A549 (cell line): ENCODE results near the gene CEL. TPM values are rescaled to one million over a fixed set of nuclear protein-coding genes. Genes with fewer than 3 reads are reported as not detected.

Experiments used
- ATAC-seq, 2 experiments: fragments of 200-7000 bp in 1 of 2; fragments of >200 bp in 1 of 2; cut with Nextera tagmentation in 1 of 2; cut with Tn5 transposase in 1 of 2; 3 replicates each; pipeline versions ENCODE4 v1.8.0 to v1.9.1; 2018 to 2020; ENCODE audit warnings: mild to moderate bottlenecking in 1 of 2, moderate library complexity in 1 of 2
- CTCF ChIA-PET: fragments of 300-600 bp; sonication (Branson Sonifier 250); formaldehyde crosslinking; extraction: SDS; loops from one replicate; lab custom pipeline; 2021; ENCODE audit warnings: antibody characterized with exemption, inconsistent platforms; lab: Yijun Ruan, JAX
- POLR2A ChIA-PET: fragments of 350-600 bp; formaldehyde crosslinking; extraction: SDS; loops from one replicate; lab custom pipeline; 2021; ENCODE audit warnings: antibody characterized with exemption, inconsistent platforms; lab: Yijun Ruan, JAX
- DNase-seq, 2 experiments: peaks; one replicate each; pipeline versions ENCODE4 v3.0.0 to v3.0.0-alpha.2; 2011 to 2016; ENCODE audit warnings: low read depth in 1 of 2, low spot score in 1 of 2
- FAIRE-seq: peaks from 2 replicates; lab custom pipeline; 2011; peaks lifted over from hg19 to GRCh38; lab: Jason Lieb, UNC
- H3K27ac ChIP-seq, 2 experiments: fragments of >200 bp; sonication (Bioruptor Twin); formaldehyde crosslinking; 3 replicates each; pipeline ENCODE4 v1.5.1; 2016 to 2017
- H3K4me1 ChIP-seq: fragments of >200 bp; sonication (Bioruptor Twin); formaldehyde crosslinking; 3 replicates; pipeline ENCODE4 v1.6.1; 2016
- H3K4me2 ChIP-seq: fragments of >200 bp; sonication (Bioruptor Twin); formaldehyde crosslinking; 3 replicates; pipeline ENCODE4 v1.6.1; 2016
- H3K4me3 ChIP-seq: fragments of >200 bp; sonication (Bioruptor Twin); formaldehyde crosslinking; 3 replicates; pipeline ENCODE4 v1.5.1; 2016
- H3K9me3 ChIP-seq: fragments of >200 bp; sonication (Bioruptor Twin); formaldehyde crosslinking; 3 replicates; pipeline ENCODE4 v1.6.1; 2016
- CBX2 ChIP-seq: fragments of 200-600 bp; sonication (generic); IDR thresholded peaks from 2 replicates; pipeline ENCODE4 v1.6.1; 2016; ENCODE audit warnings: low read depth, mild to moderate bottlenecking, borderline replicate concordance
- CBX8 ChIP-seq: fragments of 200-600 bp; sonication (generic); IDR thresholded peaks from 2 replicates; pipeline ENCODE4 v1.6.1; 2016
- CEBPB ChIP-seq, 2 experiments: fragments of >200 bp in 1 of 2; sonication (Bioruptor Twin) in 1 of 2; formaldehyde crosslinking in 1 of 2; IDR thresholded peaks; 2 replicates each; pipeline ENCODE4 v1.6.1; 2012 to 2016
- CHD2 ChIP-seq: fragments of 150-350 bp; IDR thresholded peaks from 2 replicates; pipeline ENCODE4 v1.6.1; 2014; ENCODE audit warnings: low read length; ENCODE audit not compliant: partially characterized antibody
- EP300 ChIP-seq, 2 experiments: fragments of >200 bp; sonication (Bioruptor Twin); formaldehyde crosslinking; IDR thresholded peaks; 2 replicates in 1 of 2; 3 replicates in 1 of 2; pipeline ENCODE4 v1.6.1; 2016 to 2017
- FOSB ChIP-seq: fragments of 250-450 bp; sonication (Bioruptor Pico); IDR thresholded peaks from 2 replicates; pipeline ENCODE4 v1.5.0; 2020; ENCODE audit warnings: mild to moderate bottlenecking, moderate library complexity
- FOXS1 ChIP-seq: fragments of 250-450 bp; sonication (Bioruptor Pico); IDR thresholded peaks from 2 replicates; pipeline ENCODE4 v1.5.0; 2020; ENCODE audit warnings: mild to moderate bottlenecking, moderate library complexity
- HOXB13 ChIP-seq: fragments of 250-450 bp; sonication (Bioruptor Pico); IDR thresholded peaks from 2 replicates; pipeline ENCODE4 v1.5.0; 2020; ENCODE audit warnings: low read depth, mild to moderate bottlenecking, moderate library complexity
- JUN ChIP-seq, 2 experiments: fragments of >200 bp; sonication (Bioruptor Twin); formaldehyde crosslinking; IDR thresholded peaks; 2 replicates in 1 of 2; 3 replicates in 1 of 2; pipeline ENCODE4 v1.6.1; 2016 to 2017
- KDM5A ChIP-seq: fragments of 200-600 bp; sonication (generic); IDR thresholded peaks from 2 replicates; pipeline ENCODE4 v1.6.1; 2016; ENCODE audit warnings: antibody characterized with exemption, mild to moderate bottlenecking
- MAFK ChIP-seq: fragments of 450-650 bp; IDR thresholded peaks from 2 replicates; pipeline ENCODE4 v1.6.1; 2014; ENCODE audit not compliant: partially characterized antibody
- NR3C1 ChIP-seq: fragments of >200 bp; sonication (Bioruptor Twin); formaldehyde crosslinking; IDR thresholded peaks from 3 replicates; pipeline ENCODE4 v1.6.1; 2017
- PHF8 ChIP-seq: fragments of 200-600 bp; sonication (generic); IDR thresholded peaks from 2 replicates; pipeline ENCODE4 v1.6.1; 2016; ENCODE audit warnings: low read depth, mild to moderate bottlenecking, antibody characterized with exemption, moderate library complexity, borderline replicate concordance
- POLR2A ChIP-seq: IDR thresholded peaks from 2 replicates; pipeline ENCODE4 v1.6.1; 2012; ENCODE audit warnings: mild to moderate bottlenecking, low read length
- RAD21 ChIP-seq, 2 experiments: fragments of >200 bp in 1 of 2; sonication (Bioruptor Twin) in 1 of 2; formaldehyde crosslinking in 1 of 2; IDR thresholded peaks in 1 of 2; conservative IDR thresholded peaks in 1 of 2; 2 replicates in 1 of 2; 3 replicates in 1 of 2; pipeline ENCODE4 v1.6.1; 2012 to 2018; ENCODE audit warnings: inconsistent platforms in 1 of 2
- SMC3 ChIP-seq: fragments of >200 bp; sonication (Bioruptor Twin); formaldehyde crosslinking; IDR thresholded peaks from 3 replicates; pipeline ENCODE4 v1.6.1; 2018; ENCODE audit warnings: inconsistent platforms
- ZFP36 ChIP-seq: fragments of 450-650 bp; IDR thresholded peaks from 2 replicates; pipeline ENCODE4 v1.6.1; 2014; ENCODE audit warnings: borderline replicate concordance; ENCODE audit not compliant: partially characterized antibody
- WGBS: methylation state at CpG from one replicate; pipeline ENCODE4 v1.1.6; 2017; ENCODE audit errors: missing lambda C conversion rate; 5-methylcytosine and 5-hydroxymethylcytosine counted together
- polyA plus RNA-seq, 4 experiments: library from polyadenylated mRNA; depleted of rRNA in 3 of 4; stranded (reverse); fragments of >200 nt; fragmentation: RNase III in 1 of 4; extraction: RNeasy Plus Mini Kit Qiagen cat#74134 plus additional on column Dnase treatment in 1 of 4; gene quantifications; 2 replicates in 3 of 4; 3 replicates in 1 of 4; pipeline ENCODE4 v1.2.3, GENCODE V29; 2011 to 2017
- TF ChIP-seq, protein P1 (sequence below): IDR thresholded peaks from 2 replicates; pipeline ENCODE4 v1.6.1; 2012
- TF ChIP-seq, protein P2 (sequence below): fragments of >200 bp; sonication (Bioruptor Twin); formaldehyde crosslinking; IDR thresholded peaks from 3 replicates; pipeline ENCODE4 v1.5.1; 2016
- TF ChIP-seq, protein P3 (sequence below): fragments of 250-450 bp; sonication (Bioruptor Pico); IDR thresholded peaks from 2 replicates; pipeline ENCODE4 v1.5.0; 2020; ENCODE audit warnings: low read depth, mild to moderate bottlenecking, moderate library complexity

The CEL gene
- polyA plus RNA-seq, 2 of the 4 experiments (the other 2 are of a cell fraction): 0.23 to 0.68 TPM

DNA sequence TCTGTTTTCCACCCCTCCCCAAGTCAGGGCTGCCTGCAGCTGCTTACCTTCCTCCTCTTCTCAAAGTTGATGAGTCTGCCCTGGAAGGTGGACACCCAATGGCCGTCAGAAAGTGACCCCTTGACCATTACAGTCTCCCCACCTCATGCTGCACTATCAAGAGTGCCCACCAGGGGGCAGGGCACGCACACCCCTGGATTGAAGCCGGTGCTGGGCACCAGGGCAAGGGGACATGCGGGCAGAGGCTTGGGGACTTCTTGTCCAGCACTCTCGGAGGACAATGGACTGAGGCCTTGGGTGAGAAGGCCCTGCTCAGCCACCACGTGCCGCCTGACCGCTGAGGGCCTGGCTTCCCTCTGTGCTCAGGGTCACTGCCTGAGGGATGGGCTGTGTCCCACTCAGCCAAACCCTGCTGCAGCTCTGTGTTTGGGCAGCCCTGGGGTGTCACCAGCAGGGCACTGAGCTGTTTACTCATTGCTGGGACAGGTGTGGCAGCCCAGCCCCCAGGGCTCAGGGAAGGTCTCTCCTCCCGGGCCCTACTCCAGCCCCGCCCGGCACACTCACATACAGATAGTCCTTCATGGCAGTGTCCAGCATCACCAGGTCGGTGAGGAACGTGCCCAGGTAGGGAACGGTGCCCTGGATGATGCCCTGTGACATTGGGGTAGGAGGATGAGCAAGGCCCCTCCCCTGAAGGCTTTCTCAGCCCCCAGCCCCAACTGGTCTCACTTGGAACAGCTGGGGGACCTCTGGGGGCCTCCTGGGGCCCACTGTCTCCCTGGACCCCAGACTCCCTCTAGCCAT is 41.6 kb downstream of the CEL start:
- no peaks in the 10 kb centered on the region for H3K9me3 ChIP-seq
- TF ChIP-seq, protein P1, sequence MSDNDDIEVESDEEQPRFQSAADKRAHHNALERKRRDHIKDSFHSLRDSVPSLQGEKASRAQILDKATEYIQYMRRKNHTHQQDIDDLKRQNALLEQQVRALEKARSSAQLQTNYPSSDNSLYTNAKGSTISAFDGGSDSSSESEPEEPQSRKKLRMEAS: peak; percentile 41; the same call in 1 of the 2 replicates
- TF ChIP-seq CBX8 (no peak), RAD21 (conservative IDR thresholded peaks at IDR 0.05 in 1 of 2, IDR thresholded peaks at IDR 0.05 in 1 of 2) (peak; percentile 95 to 97), SMC3 (peak; percentile 95), MAFK (no peak)
- TF ChIP-seq, protein P2, sequence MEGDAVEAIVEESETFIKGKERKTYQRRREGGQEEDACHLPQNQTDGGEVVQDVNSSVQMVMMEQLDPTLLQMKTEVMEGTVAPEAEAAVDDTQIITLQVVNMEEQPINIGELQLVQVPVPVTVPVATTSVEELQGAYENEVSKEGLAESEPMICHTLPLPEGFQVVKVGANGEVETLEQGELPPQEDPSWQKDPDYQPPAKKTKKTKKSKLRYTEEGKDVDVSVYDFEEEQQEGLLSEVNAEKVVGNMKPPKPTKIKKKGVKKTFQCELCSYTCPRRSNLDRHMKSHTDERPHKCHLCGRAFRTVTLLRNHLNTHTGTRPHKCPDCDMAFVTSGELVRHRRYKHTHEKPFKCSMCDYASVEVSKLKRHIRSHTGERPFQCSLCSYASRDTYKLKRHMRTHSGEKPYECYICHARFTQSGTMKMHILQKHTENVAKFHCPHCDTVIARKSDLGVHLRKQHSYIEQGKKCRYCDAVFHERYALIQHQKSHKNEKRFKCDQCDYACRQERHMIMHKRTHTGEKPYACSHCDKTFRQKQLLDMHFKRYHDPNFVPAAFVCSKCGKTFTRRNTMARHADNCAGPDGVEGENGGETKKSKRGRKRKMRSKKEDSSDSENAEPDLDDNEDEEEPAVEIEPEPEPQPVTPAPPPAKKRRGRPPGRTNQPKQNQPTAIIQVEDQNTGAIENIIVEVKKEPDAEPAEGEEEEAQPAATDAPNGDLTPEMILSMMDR: peak; percentile 96
- peak; percentile 53 to 72 for DNase-seq
- ChIA-PET POLR2A (interaction anchor here (1.0 to 1.3 kb wide), 2 partner anchors 41 to 46 kb away, joined by 4 read pairs; no protein-coding TSS in a partner anchor), CTCF (interaction anchor here (0.7 to 30.3 kb wide), 28 partner anchors 9 to 301 kb away, joined by 3 to 1284 read pairs (median 4); partner anchors contain the start of genes GTF3C5 and RALGDS)
- FAIRE-seq: no peak
- no peak overlapping the region for H3K4me3 ChIP-seq
- H3K4me2 ChIP-seq: 0 out of 3 replicates have a peak overlapping the region, but pooled peaks have one; percentile 8
- ATAC-seq: peak; percentile 72 to 90
- peaks cover 5% of the 10 kb centered on the region; the same call in 1 of the 3 replicates for H3K4me1 ChIP-seq
- 0 out of 6 replicates have a peak overlapping the region, but pooled peaks of 1 of the 2 experiments have one; percentile 8 for H3K27ac ChIP-seq
- WGBS: 50% methylated on average over 9 of the region's 14 CpGs

DNA sequence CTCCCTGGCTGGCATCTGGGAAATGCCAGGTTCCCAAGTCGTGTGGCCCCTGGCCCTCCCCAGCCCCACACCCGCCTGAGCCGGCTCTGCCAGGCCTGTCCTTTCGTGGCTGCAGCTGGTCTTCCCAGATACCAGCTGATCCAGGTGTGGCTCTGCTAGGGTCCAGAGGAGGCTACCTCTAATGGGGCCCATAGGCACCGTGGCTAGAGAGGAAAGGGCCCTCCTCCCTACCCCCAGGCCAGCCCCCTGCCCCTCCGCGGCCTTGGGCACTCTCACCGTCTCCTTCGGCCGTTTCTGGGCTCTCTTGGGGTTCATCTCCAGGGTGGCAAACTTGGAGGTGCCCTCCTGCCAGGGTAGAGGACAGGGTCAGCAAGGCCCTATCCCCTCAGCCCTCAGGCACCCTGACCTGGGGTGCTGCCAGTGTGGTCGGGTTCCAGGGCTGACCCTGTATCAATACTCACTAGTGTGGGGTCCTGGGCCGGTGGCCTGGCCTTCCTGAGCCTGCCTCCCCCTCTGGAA is 42.3 kb downstream of the CEL start:
- peaks cover 5% of the 10 kb centered on the region; the same call in 1 of the 3 replicates for H3K4me1 ChIP-seq
- CTCF ChIA-PET: interaction anchor here (0.7 to 30.3 kb wide), 17 partner anchors 10 to 300 kb away, joined by 3 to 1284 read pairs (median 5); partner anchors contain the start of genes GTF3C5 and RALGDS
- no peak for DNase-seq
- no peak overlapping the region for H3K4me2 ChIP-seq
- no peak for FAIRE-seq
- no peaks in the 10 kb centered on the region for H3K9me3 ChIP-seq
- H3K27ac ChIP-seq: no peak overlapping the region
- TF ChIP-seq POLR2A (no peak), CHD2 (no peak), CEBPB (IDR thresholded peaks at IDR 0.05) (no peak), EP300 (IDR thresholded peaks at IDR 0.05) (no peak), PHF8 (no peak), MAFK (no peak), FOXS1 (CRISPR knock-in tag) (no peak), ZFP36 (no peak), CBX2 (no peak), JUN (IDR thresholded peaks at IDR 0.05) (no peak)
- TF ChIP-seq, protein P3, sequence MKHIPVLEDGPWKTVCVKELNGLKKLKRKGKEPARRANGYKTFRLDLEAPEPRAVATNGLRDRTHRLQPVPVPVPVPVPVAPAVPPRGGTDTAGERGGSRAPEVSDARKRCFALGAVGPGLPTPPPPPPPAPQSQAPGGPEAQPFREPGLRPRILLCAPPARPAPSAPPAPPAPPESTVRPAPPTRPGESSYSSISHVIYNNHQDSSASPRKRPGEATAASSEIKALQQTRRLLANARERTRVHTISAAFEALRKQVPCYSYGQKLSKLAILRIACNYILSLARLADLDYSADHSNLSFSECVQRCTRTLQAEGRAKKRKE: no peak
- H3K4me3 ChIP-seq: no peak overlapping the region
- WGBS: no CpG with 5 or more reads among the region's 12 CpGs
- ATAC-seq: no peak
- POLR2A ChIA-PET: interaction anchor here (1.0 kb wide), 1 partner anchor 40 kb away, joined by 4 read pairs; no protein-coding TSS in a partner anchor

DNA sequence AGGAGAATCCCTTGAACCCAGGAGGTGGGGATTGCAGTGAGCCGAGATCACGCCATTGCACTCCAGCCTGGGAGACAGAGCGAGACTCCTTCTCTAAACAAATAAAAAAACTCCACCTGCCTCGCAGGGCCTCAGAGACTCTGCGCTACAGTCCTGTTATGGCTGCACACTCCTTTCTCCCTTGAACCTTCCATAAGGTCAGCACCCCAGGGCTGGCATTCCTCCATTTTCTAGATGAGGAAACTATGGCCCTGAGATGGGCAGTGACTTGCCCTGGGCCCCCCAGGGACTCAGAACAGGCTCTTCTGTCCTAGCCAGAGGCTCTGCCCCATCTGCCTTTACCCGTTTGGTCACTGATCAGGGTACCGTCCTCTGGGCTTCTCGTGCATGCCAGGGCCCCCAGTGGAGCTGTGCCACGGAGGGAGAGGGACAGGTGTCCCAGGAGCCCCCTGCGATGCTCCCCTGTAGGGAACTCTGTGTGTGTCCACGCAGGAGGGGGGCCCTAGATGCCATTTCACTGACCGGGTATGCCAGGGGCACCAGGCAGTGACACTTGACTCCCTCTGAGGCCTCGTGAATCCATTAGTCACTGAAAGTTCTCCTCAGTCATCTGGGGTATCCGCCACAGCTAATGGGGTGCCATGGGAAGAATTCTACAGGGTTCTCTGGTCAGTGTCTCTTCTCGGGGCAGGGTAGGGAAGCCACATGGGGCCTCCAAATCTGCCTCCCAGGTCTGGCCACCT is 43.1 kb downstream of the CEL start:
- H3K4me1 ChIP-seq: peaks cover 5% of the 10 kb centered on the region; the same call in 1 of the 3 replicates
- TF ChIP-seq CBX2: no peak
- no peak for TF ChIP-seq KDM5A
- no peak for TF ChIP-seq FOSB (CRISPR knock-in tag)
- no peak for TF ChIP-seq HOXB13 (CRISPR knock-in tag)
- TF ChIP-seq NR3C1: no peak
- TF ChIP-seq, protein P1: no peak
- TF ChIP-seq JUN (IDR thresholded peaks at IDR 0.05): no peak
- TF ChIP-seq ZFP36: no peak
- TF ChIP-seq, all 56 proteins: peak for 0
- ATAC-seq: no peak
- ChIA-PET POLR2A (no interaction called here), CTCF (interaction anchor here (1.0 to 30.3 kb wide), 5 partner anchors 10 to 38 kb away, joined by 3 to 1284 read pairs (median 39); no protein-coding TSS in a partner anchor)
- Histone ChIP-seq H3K4me2 (no peak overlapping the region), H3K27ac (no peak overlapping the region), H3K4me3 (no peak overlapping the region), H3K9me3 (no peaks in the 10 kb centered on the region)
- 92% methylated on average over 11 of the region's 15 CpGs for WGBS
- no peak for DNase-seq
- no peak for FAIRE-seq
